Measurements from ENCODE around the gene ZMYND10. TPM values are rescaled to one million over a fixed set of nuclear protein-coding genes. Genes with fewer than 3 reads are reported as not detected.
"Not testable (repeated sequence)": the region's sequence is repeated elsewhere in the genome, so short reads cannot be mapped to it uniquely, and the experiment has no call there.

ZMYND10 gene
- total and polyA plus RNA-seq, 2 experiments from 2014 or later: 0.61 to 1.5 TPM

DNA sequence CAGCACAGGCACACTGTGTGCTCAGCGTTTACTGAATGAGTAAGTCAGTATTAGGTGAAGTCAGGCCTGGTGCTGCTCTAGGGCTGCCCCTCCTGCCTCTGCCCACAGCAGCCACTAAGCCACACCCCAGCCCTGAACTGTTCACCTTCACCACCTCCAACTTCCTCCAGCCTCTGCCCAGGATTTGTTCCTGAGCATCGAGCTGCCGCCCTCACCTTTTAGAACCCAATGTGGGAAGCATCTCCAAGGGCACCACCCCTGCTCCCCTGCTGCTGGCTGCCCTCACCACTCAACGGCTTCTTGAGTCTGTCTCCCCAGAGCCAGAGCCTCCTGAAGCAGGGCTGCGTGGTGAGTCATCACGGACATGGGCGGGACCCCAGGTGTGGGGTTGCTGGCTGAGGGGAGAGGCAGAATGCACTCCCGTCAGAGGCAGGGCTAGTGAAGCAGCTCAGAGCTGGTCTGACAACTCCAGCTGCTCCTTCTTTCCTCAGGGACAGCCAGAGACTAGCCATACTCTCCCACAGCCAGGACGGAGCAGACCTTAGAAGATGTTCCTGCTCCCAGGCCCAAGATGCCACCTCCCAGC is 28.8 kb downstream of the ZMYND10 start:
- H3K9me3 ChIP-seq (ENCODE audit: low read depth): no peaks in the 10 kb centered on the region
- H3K9ac ChIP-seq: no peak overlapping the region
- DNase-seq: no peak
- peaks cover 14% of the 10 kb centered on the region; the same call in 1 of the 2 replicates for H3F3A ChIP-seq (ENCODE audit: insufficient read depth)
- no peak overlapping the region for H3K27ac ChIP-seq
- no peaks in the 10 kb centered on the region for H4K20me1 ChIP-seq (ENCODE audit: insufficient read depth)
- no peaks in the 10 kb centered on the region for H3K36me3 ChIP-seq (ENCODE audit: low read depth)
- no peak overlapping the region for H2AFZ ChIP-seq
- in situ Hi-C loops (cut with MboI): no loop called here
- H3K79me2 ChIP-seq (ENCODE audit: insufficient read depth): peaks cover 27% of the 10 kb centered on the region
- H3K4me2 ChIP-seq (ENCODE audit: unreplicated experiment): no peak overlapping the region
- H3K27me3 ChIP-seq (replicated peaks; ENCODE audit: insufficient read depth): no peaks in the 10 kb centered on the region
- WGBS, 2 experiments (ENCODE audit: low coverage in 1 of 2, low lambda C conversion rate in 2 of 2, missing lambda C conversion rate in 2 of 2): 93 to 94% methylated on average over 9 of the region's 9 CpGs
- H3K9me2 ChIP-seq (ENCODE audit: insufficient read depth): no peaks in the 10 kb centered on the region
- no peak for TF ChIP-seq EZH2 (IDR thresholded peaks at IDR 0.05; ENCODE audit: insufficient read depth, poor library complexity, severe bottlenecking)
- TF ChIP-seq EZH2phosphoT487 (IDR thresholded peaks at IDR 0.05; ENCODE audit: insufficient read depth, low read depth): no peak
- no peak overlapping the region for H3K4me3 ChIP-seq
- peaks cover 6% of the 10 kb centered on the region; the same call in 1 of the 2 replicates for H3K4me1 ChIP-seq (ENCODE audit: insufficient read depth)

GRCh38 chr3:50314816-50315215 is 30.7 kb downstream of the ZMYND10 start:
- no peaks in the 10 kb centered on the region for H3K9me2 ChIP-seq (ENCODE audit: insufficient read depth)

GRCh38 chr3:50314342-50314741 is 31.2 kb downstream of the ZMYND10 start:
- in situ Hi-C loops (cut with MboI): no loop called here
- Histone ChIP-seq H3K4me1 (ENCODE audit: insufficient read depth) (no peaks in the 10 kb centered on the region), H3K36me3 (ENCODE audit: low read depth) (no peaks in the 10 kb centered on the region), H3K27me3 (replicated peaks; ENCODE audit: insufficient read depth) (no peaks in the 10 kb centered on the region), H3K4me2 (ENCODE audit: unreplicated experiment) (no peak overlapping the region), H3K9ac (no peak overlapping the region), H3K9me3 (ENCODE audit: low read depth) (no peaks in the 10 kb centered on the region), H3K4me3 (no peak overlapping the region), H3K9me2 (ENCODE audit: insufficient read depth) (no peaks in the 10 kb centered on the region), H3F3A (ENCODE audit: insufficient read depth) (peaks cover 14% of the 10 kb centered on the region; the same call in 1 of the 2 replicates), H3K27ac (no peak overlapping the region), H3K79me2 (ENCODE audit: insufficient read depth) (peaks cover 14% of the 10 kb centered on the region), H2AFZ (no peak overlapping the region), H4K20me1 (ENCODE audit: insufficient read depth) (no peaks in the 10 kb centered on the region)
- no peak for DNase-seq
- WGBS, 2 experiments (ENCODE audit: low coverage in 1 of 2, low lambda C conversion rate in 2 of 2, missing lambda C conversion rate in 2 of 2): 43 to 49% methylated on average over 3 of the region's 3 CpGs
- no peak for TF ChIP-seq EZH2 (IDR thresholded peaks at IDR 0.05; ENCODE audit: insufficient read depth, poor library complexity, severe bottlenecking)

More at GRCh38 chr3:50314816-50315215, 30.7 kb downstream of the ZMYND10 start:
- H3K4me1 ChIP-seq (ENCODE audit: insufficient read depth): no peaks in the 10 kb centered on the region
- H3F3A ChIP-seq (ENCODE audit: insufficient read depth): peaks cover 14% of the 10 kb centered on the region; the same call in 1 of the 2 replicates
- no peak overlapping the region for H3K4me2 ChIP-seq (ENCODE audit: unreplicated experiment)
- no peak overlapping the region for H3K9ac ChIP-seq
- peaks cover 18% of the 10 kb centered on the region for H3K79me2 ChIP-seq (ENCODE audit: insufficient read depth)
- in situ Hi-C loops (cut with MboI): no loop called here
- H3K9me3 ChIP-seq (ENCODE audit: low read depth): no peaks in the 10 kb centered on the region
- H2AFZ ChIP-seq: no peak overlapping the region
- no peak for DNase-seq
- TF ChIP-seq EZH2 (IDR thresholded peaks at IDR 0.05; ENCODE audit: insufficient read depth, poor library complexity, severe bottlenecking) (no peak), EZH2phosphoT487 (IDR thresholded peaks at IDR 0.05; ENCODE audit: insufficient read depth, low read depth) (no peak)
- no peaks in the 10 kb centered on the region for H3K36me3 ChIP-seq (ENCODE audit: low read depth)
- H3K4me3 ChIP-seq: no peak overlapping the region
- no peaks in the 10 kb centered on the region for H3K27me3 ChIP-seq (replicated peaks; ENCODE audit: insufficient read depth)
- WGBS, 2 experiments (ENCODE audit: low coverage in 1 of 2, low lambda C conversion rate in 2 of 2, missing lambda C conversion rate in 2 of 2): 97 to 100% methylated on average over 4 of the region's 4 CpGs
- no peak overlapping the region for H3K27ac ChIP-seq
- no peaks in the 10 kb centered on the region for H4K20me1 ChIP-seq (ENCODE audit: insufficient read depth)

GRCh38 chr3:50312041-50312440 is 33.5 kb downstream of the ZMYND10 start:
- DNase-seq; H3K4me2 ChIP-seq (ENCODE audit: unreplicated experiment); H4K20me1 ChIP-seq (ENCODE audit: insufficient read depth); H3K9ac ChIP-seq; H3K36me3 ChIP-seq (ENCODE audit: low read depth); H3K27ac ChIP-seq; H3K27me3 ChIP-seq (replicated peaks; ENCODE audit: insufficient read depth); H2AFZ ChIP-seq; H3K9me2 ChIP-seq (ENCODE audit: insufficient read depth); H3K79me2 ChIP-seq (ENCODE audit: insufficient read depth); H3K9me3 ChIP-seq (ENCODE audit: low read depth); H3K4me1 ChIP-seq (ENCODE audit: insufficient read depth); H3K4me3 ChIP-seq; in situ Hi-C loops (cut with MboI): not testable (repeated sequence)
- H3F3A ChIP-seq (ENCODE audit: insufficient read depth): peaks cover 14% of the 10 kb centered on the region; the same call in 1 of the 2 replicates
- WGBS, 2 experiments (ENCODE audit: low coverage in 1 of 2, low lambda C conversion rate in 2 of 2, missing lambda C conversion rate in 2 of 2): 80 to 88% methylated on average over 8 to 25 of the region's 32 CpGs

DNA sequence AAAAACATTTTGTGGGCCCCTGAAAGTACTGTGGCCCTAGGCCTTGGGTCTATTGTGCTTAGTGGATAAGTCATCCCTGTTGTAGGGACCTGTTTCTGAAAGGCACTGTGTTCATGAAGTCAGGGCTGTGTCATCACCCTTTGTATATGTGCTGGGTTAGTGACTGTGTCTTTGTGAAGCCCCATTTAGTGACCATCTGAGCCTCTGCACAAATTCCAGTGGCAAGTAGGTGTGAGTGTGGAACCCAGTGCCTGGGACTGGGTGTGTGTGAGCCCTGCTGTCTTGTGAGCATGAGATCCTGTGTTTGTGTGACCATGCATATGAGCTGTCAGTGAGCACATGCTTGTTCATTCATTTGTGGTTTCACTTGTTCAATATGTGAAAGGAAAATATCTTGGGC is 40.9 kb downstream of the ZMYND10 start:
- in situ Hi-C loops (cut with MboI): no loop called here
- peaks cover 11% of the 10 kb centered on the region for H3K4me1 ChIP-seq (ENCODE audit: insufficient read depth)

More for the DNA sequence above, 40.9 kb downstream of the ZMYND10 start:
- no peaks in the 10 kb centered on the region for H3K36me3 ChIP-seq (ENCODE audit: low read depth)
- no peak overlapping the region for H3K27ac ChIP-seq
- H2AFZ ChIP-seq: no peak overlapping the region
- no peaks in the 10 kb centered on the region for H3K9me2 ChIP-seq (ENCODE audit: insufficient read depth)
- H3K9me3 ChIP-seq (ENCODE audit: low read depth): no peaks in the 10 kb centered on the region
- no peaks in the 10 kb centered on the region for H3K79me2 ChIP-seq (ENCODE audit: insufficient read depth)
- H3K27me3 ChIP-seq (replicated peaks; ENCODE audit: insufficient read depth): no peaks in the 10 kb centered on the region
- H3K4me3 ChIP-seq: no peak overlapping the region
- peaks cover 11% of the 10 kb centered on the region for H3F3A ChIP-seq (ENCODE audit: insufficient read depth)
- no peaks in the 10 kb centered on the region for H4K20me1 ChIP-seq (ENCODE audit: insufficient read depth)
- TF ChIP-seq EZH2phosphoT487 (IDR thresholded peaks at IDR 0.05; ENCODE audit: insufficient read depth, low read depth): no peak
- TF ChIP-seq EZH2 (IDR thresholded peaks at IDR 0.05; ENCODE audit: insufficient read depth, poor library complexity, severe bottlenecking): no peak
- DNase-seq: peak; percentile 42
- H3K4me2 ChIP-seq (ENCODE audit: unreplicated experiment): no peak overlapping the region
- H3K9ac ChIP-seq: no peak overlapping the region
